GM18519 (cell line): ENCODE measurements around the gene SUN3.

ENCODE experiments used
- ATAC-seq: cut with Tn5 transposase; IDR thresholded peaks from one replicate; pipeline ENCODE4 v1.9.1; 2021; ENCODE audit warnings: mild to moderate bottlenecking, moderate library complexity; ENCODE audit not compliant: unreplicated experiment, low FRiP score

SUN3 gene

GRCh38 chr7:48028938-48029337 lies at the start of gene SUN3:
Gene SUN3, minus strand, starts transcription at chr7:48029107. Its CDS starts 169 bp downstream, at chr7:48028938.
- no peak for ATAC-seq

- no peak for ATAC-seq
Observed at GRCh38 chr7:48078470-48078869, 49.6 kb upstream of the SUN3 start.

GRCh38 chr7:48077423-48077822 lies 48.5 kb upstream of the SUN3 start:
- no peak for ATAC-seq

- no peak for ATAC-seq
Observed at GRCh38 chr7:48074204-48074654, 45.3 kb upstream of the SUN3 start.

GRCh38 chr7:48067475-48067874 lies 38.6 kb upstream of the SUN3 start:
- no peak for ATAC-seq

- no peak for ATAC-seq
Observed at GRCh38 chr7:48063985-48064384, 35.1 kb upstream of the SUN3 start.

- no peak for ATAC-seq
Observed at GRCh38 chr7:48059706-48060105, 30.8 kb upstream of the SUN3 start.

- ATAC-seq, result no peak
Observed at GRCh38 chr7:48058990-48059389, 30.1 kb upstream of the SUN3 start.

- ATAC-seq, result no peak
Observed at GRCh38 chr7:48053736-48054135, 24.8 kb upstream of the SUN3 start.

- ATAC-seq, result no peak
Observed at GRCh38 chr7:48052748-48053147, 23.8 kb upstream of the SUN3 start.

- no peak for ATAC-seq
Observed at GRCh38 chr7:48049850-48050249, 20.9 kb upstream of the SUN3 start.

GRCh38 chr7:48048113-48048512 lies 19.2 kb upstream of the SUN3 start:
- ATAC-seq, result no peak

- ATAC-seq, result peak; percentile 63
Observed at GRCh38 chr7:48046458-48046857, 17.6 kb upstream of the SUN3 start.

GRCh38 chr7:48045195-48045765 lies 16.4 kb upstream of the SUN3 start:
- no peak for ATAC-seq

GRCh38 chr7:48042636-48043035 lies 13.7 kb upstream of the SUN3 start:
- no peak for ATAC-seq

GRCh38 chr7:48042216-48042615 lies 13.3 kb upstream of the SUN3 start:
- no peak for ATAC-seq

GRCh38 chr7:48041653-48041970 lies 12.7 kb upstream of the SUN3 start:
- ATAC-seq, result no peak

- no peak for ATAC-seq
Observed at GRCh38 chr7:48040944-48041652, 12.2 kb upstream of the SUN3 start.

GRCh38 chr7:48038815-48039506 lies 10.1 kb upstream of the SUN3 start:
- no peak for ATAC-seq

GRCh38 chr7:48035967-48036478 lies 7.1 kb upstream of the SUN3 start:
- ATAC-seq, result no peak

GRCh38 chr7:48035301-48035966 lies 6.5 kb upstream of the SUN3 start, which contains the start of gene C7orf57:
Gene C7orf57, plus strand, starts transcription at chr7:48035543. Its CDS starts 766 bp downstream, at chr7:48036309.
- peak; percentile 100 for ATAC-seq
